Vagina (tissue), 2 donors: ENCODE measurements around the gene PSMF1.

ENCODE experiments used
- CTCF ChIP-seq, 3 experiments: fragments of 450-650 bp in 2 of 3; fragments of 200-600 bp in 1 of 3; sonication (generic) in 1 of 3; IDR thresholded peaks; one replicate each; pipeline ENCODE4 v1.5.1; 2017 to 2019; ENCODE audit warnings: antibody characterized with exemption in 3 of 3, mild to moderate bottlenecking in 2 of 3, moderate library complexity in 2 of 3
- POLR2A ChIP-seq, 2 donors: fragments of 450-650 bp; IDR thresholded peaks; one replicate each; pipeline ENCODE4 v1.6.1; 2017; ENCODE audit warnings: antibody characterized with exemption in 2 of 2, mild to moderate bottlenecking in 2 of 2, moderate library complexity in 2 of 2
- POLR2AphosphoS5 ChIP-seq, 2 donors: sonication (generic); formaldehyde crosslinking; IDR thresholded peaks; one replicate each; pipeline ENCODE4 v1.9.0; 2017; ENCODE audit warnings: antibody characterized with exemption in 2 of 2, mild to moderate bottlenecking in 2 of 2, low read depth in 1 of 2; ENCODE audit not compliant: insufficient read depth in 1 of 2

DNA sequence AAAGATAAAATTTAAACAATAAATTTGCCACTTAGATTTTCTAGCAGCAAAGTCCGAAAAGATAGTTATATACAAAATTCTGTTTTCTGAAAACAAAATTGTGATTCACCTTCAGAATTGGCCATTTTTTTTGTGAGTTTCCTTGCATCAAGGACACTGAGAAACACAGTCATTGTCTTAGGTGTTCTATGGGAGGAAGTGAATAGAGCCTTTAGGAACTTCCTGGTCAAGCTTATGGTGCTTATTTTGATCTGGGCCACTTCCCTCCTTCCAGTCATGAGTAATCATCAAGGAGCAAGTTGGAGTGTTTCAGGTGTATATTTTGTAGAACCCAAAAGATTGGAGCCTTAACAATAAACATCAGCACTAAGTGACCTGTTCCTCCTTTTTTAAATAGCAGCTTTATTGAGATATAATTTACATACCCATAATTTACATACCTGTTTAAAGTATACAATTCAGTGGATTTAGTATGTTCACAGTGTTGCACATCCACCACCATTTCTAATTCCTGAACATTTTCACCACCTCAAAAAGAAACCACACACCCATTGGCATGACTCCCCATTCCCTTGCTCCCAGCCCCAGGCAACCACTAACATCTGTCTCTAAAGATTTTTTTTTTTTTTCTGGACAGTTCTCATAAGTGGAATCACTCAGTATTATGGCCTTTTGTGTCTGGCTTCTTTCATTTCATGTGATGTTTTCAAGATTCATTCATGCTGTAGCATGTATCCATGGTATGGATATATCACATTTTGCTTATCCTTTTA is 48.7 kb downstream of the PSMF1 start:
- TF ChIP-seq CTCF (IDR thresholded peaks at IDR 0.05) (no peak), POLR2A (IDR thresholded peaks at IDR 0.05) (no peak), POLR2AphosphoS5 (IDR thresholded peaks at IDR 0.05; ENCODE audit: insufficient read depth in 1 of 2, low read depth in 1 of 2) (no peak)
